Transverse colon (tissue), 4 donors: ENCODE data around the gene HMG20A. TPM values are rescaled to one million over a fixed set of nuclear protein-coding genes. Genes with fewer than 3 reads are reported as not detected.

Experiments
- DNase-seq: peaks from one replicate; pipeline ENCODE4 v3.0.0-alpha.2; 2019
- H3K27ac ChIP-seq, 4 donors: fragments of 200-600 bp; sonication (generic); 2 replicates each; pipeline ENCODE4 v1.5.1; 2016 to 2018; ENCODE audit warnings: inconsistent platforms in 4 of 4
- H3K27me3 ChIP-seq: fragments of 200-600 bp; sonication (generic); 2 replicates; pipeline ENCODE4 v1.5.1; 2017; ENCODE audit warnings: inconsistent platforms
- H3K36me3 ChIP-seq, 4 donors: fragments of 200-600 bp; sonication (generic); 2 replicates each; pipeline ENCODE4 v1.5.1; 2017 to 2019; ENCODE audit warnings: inconsistent platforms in 4 of 4
- H3K4me1 ChIP-seq, 4 donors: fragments of 200-600 bp; sonication (generic); 2 replicates each; pipeline ENCODE4 v1.5.1; 2017 to 2020; ENCODE audit warnings: inconsistent platforms in 4 of 4
- H3K4me3 ChIP-seq, 4 donors: fragments of 200-600 bp; sonication (generic); 1 replicate in 1 of 4; 2 replicates in 3 of 4; pipeline versions ENCODE4 v1.5.1 to v1.6.1; 2017 to 2019; ENCODE audit warnings: inconsistent platforms in 4 of 4
- H3K9me3 ChIP-seq, 2 donors: fragments of 200-600 bp; sonication (generic); 2 replicates each; pipeline ENCODE4 v1.5.1; 2017 to 2019; ENCODE audit warnings: inconsistent platforms in 2 of 2
- CTCF ChIP-seq, 5 experiments: fragments of 200-600 bp in 3 of 5; fragments of 450-650 bp in 2 of 5; sonication (generic) in 3 of 5; IDR thresholded peaks; 1 replicate in 2 of 5; 2 replicates in 3 of 5; pipeline ENCODE4 v1.5.1; 2016 to 2017; ENCODE audit warnings: antibody characterized with exemption in 5 of 5, inconsistent platforms in 3 of 5, mild to moderate bottlenecking in 2 of 5, moderate library complexity in 1 of 5
- EP300 ChIP-seq: sonication (generic); formaldehyde crosslinking; IDR thresholded peaks from one replicate; pipeline ENCODE4 v1.6.1; 2017; ENCODE audit warnings: antibody characterized with exemption, low read depth
- POLR2A ChIP-seq: fragments of 450-650 bp; IDR thresholded peaks from one replicate; pipeline ENCODE4 v1.6.1; 2016; ENCODE audit warnings: antibody characterized with exemption, mild to moderate bottlenecking, moderate library complexity
- POLR2AphosphoS5 ChIP-seq, 3 donors: sonication (generic); formaldehyde crosslinking; IDR thresholded peaks; one replicate each; pipeline ENCODE4 v1.6.1; 2016; ENCODE audit warnings: antibody characterized with exemption in 3 of 3
- WGBS, 2 donors: methylation state at CpG; one replicate each; pipeline ENCODE4 v1.1.5; 2018; ENCODE audit warnings: low coverage in 1 of 2; 5-methylcytosine and 5-hydroxymethylcytosine counted together
- in situ Hi-C, 4 donors: fragments of 200-750 bp; cut with MboI; loops; one replicate each; pipeline versions ENCODE4 v1.15.0 to v1.15.1; 2017; ENCODE audit warnings: low sequenced_read_pairs in 3 of 4, low pct_ligation_motif_present in 1 of 4, low pct_unique_long_range_greater_than_20kb in 1 of 4
- intact Hi-C: fragments of 100-400 bp; cut with DNase I; formaldehyde crosslinking; loops from one replicate; pipeline ENCODE4 v1.15.1; 2023; ENCODE audit warnings: low total_unique reads
- total RNA-seq, 4 donors: library from RNA; depleted of rRNA; stranded (reverse); fragments of >200 nt; gene quantifications; one replicate each; pipeline ENCODE4 v1.1.0, GENCODE V29; 2016

The HMG20A gene
- total RNA-seq, 4 donors from 2014 or later: 27.5 to 51.1 (median 37.0) TPM

GRCh38 chr15:77527831-77528231, 107.1 kb downstream of the HMG20A start:
- no peak for TF ChIP-seq POLR2A
- no peak for TF ChIP-seq CTCF (IDR thresholded peaks at IDR 0.05)
- no peak for TF ChIP-seq POLR2AphosphoS5 (IDR thresholded peaks at IDR 0.05)
- TF ChIP-seq EP300: no peak
- in situ Hi-C loops (no loop called here), intact Hi-C loops (no loop called here)
- Histone ChIP-seq H3K9me3 (no peaks in the 10 kb centered on the region), H3K36me3 (no peaks in the 10 kb centered on the region), H3K27ac (no peak overlapping the region), H3K4me3 (no peak overlapping the region), H3K27me3 (no peaks in the 10 kb centered on the region), H3K4me1 (peaks cover 0 to 12% (median 0%) of the 10 kb centered on the region in 4 donors)
- WGBS, 2 donors: 92% methylated on average over 6 of the region's 6 CpGs; no CpG with 5 or more reads in 1 of the 2 donors
- DNase-seq: no peak

GRCh38 chr15:77528290-77528967, 107.7 kb downstream of the HMG20A start:
- intact Hi-C loops: no loop called here
- TF ChIP-seq EP300 (no peak), POLR2A (no peak), CTCF (IDR thresholded peaks at IDR 0.05) (no peak), POLR2AphosphoS5 (IDR thresholded peaks at IDR 0.05) (no peak)
- in situ Hi-C loops: no loop called here
- no peaks in the 10 kb centered on the region for H3K27me3 ChIP-seq
- H3K36me3 ChIP-seq: no peaks in the 10 kb centered on the region
- no peak overlapping the region for H3K27ac ChIP-seq
- peaks cover 0 to 12% (median 0%) of the 10 kb centered on the region in 4 donors for H3K4me1 ChIP-seq
- no peaks in the 10 kb centered on the region for H3K9me3 ChIP-seq
- H3K4me3 ChIP-seq: no peak overlapping the region
- WGBS, 2 donors: 83 to 88% methylated on average over 2 to 12 of the region's 12 CpGs
- DNase-seq: no peak

- in situ Hi-C loops: no loop called here
Measured at GRCh38 chr15:77528968-77529319, 108.3 kb downstream of the HMG20A start.

More at GRCh38 chr15:77528968-77529319, 108.3 kb downstream of the HMG20A start:
- peaks cover 0 to 12% (median 0%) of the 10 kb centered on the region in 4 donors for H3K4me1 ChIP-seq
- intact Hi-C loops: no loop called here
- H3K9me3 ChIP-seq: no peaks in the 10 kb centered on the region
- DNase-seq: no peak
- TF ChIP-seq EP300 (no peak), CTCF (IDR thresholded peaks at IDR 0.05) (no peak), POLR2AphosphoS5 (IDR thresholded peaks at IDR 0.05) (no peak), POLR2A (no peak)
- no peaks in the 10 kb centered on the region for H3K36me3 ChIP-seq
- no peaks in the 10 kb centered on the region for H3K27me3 ChIP-seq
- H3K4me3 ChIP-seq: no peak overlapping the region
- WGBS, 2 donors: 78% methylated on average over 12 of the region's 12 CpGs; no CpG with 5 or more reads in 1 of the 2 donors
- no peak overlapping the region for H3K27ac ChIP-seq
